Small intestine (tissue), 7 donors: ENCODE results near the gene PDE11A. TPM values are rescaled to one million over a fixed set of nuclear protein-coding genes. Genes with fewer than 3 reads are reported as not detected.

Experiments
- DNase-seq, 2 donors: peaks; one replicate each; pipeline versions ENCODE4 v3.0.0 to v3.0.0-alpha.2; 2013
- FAIRE-seq: peaks from 2 replicates; lab custom pipeline; 2012; peaks lifted over from hg19 to GRCh38; lab: Jason Lieb, UNC
- H3K27ac ChIP-seq, 3 donors: one replicate each; pipeline ENCODE4 v1.5.1; 2013; ENCODE audit warnings: low read length in 2 of 3, mild to moderate bottlenecking in 2 of 3, control low read depth in 1 of 3, inconsistent platforms in 1 of 3, low read depth in 1 of 3, moderate library complexity in 1 of 3
- H3K27me3 ChIP-seq, 3 donors: one replicate each; pipeline ENCODE4 v1.6.1; 2013; ENCODE audit warnings: low read length in 3 of 3, inconsistent platforms in 1 of 3; ENCODE audit not compliant: control insufficient read depth in 3 of 3, insufficient read depth in 3 of 3
- H3K36me3 ChIP-seq, 3 donors: one replicate each; pipeline ENCODE4 v1.6.1; 2013; ENCODE audit warnings: low read length in 3 of 3, inconsistent platforms in 1 of 3, low read depth in 1 of 3, mild to moderate bottlenecking in 1 of 3, moderate library complexity in 1 of 3; ENCODE audit not compliant: control insufficient read depth in 3 of 3, insufficient read depth in 2 of 3
- H3K4me1 ChIP-seq, 3 donors: one replicate each; pipeline ENCODE4 v1.6.1; 2013; ENCODE audit warnings: low read length in 2 of 3, inconsistent platforms in 1 of 3, low read depth in 1 of 3, mild to moderate bottlenecking in 1 of 3, moderate library complexity in 1 of 3; ENCODE audit not compliant: control insufficient read depth in 3 of 3, insufficient read depth in 2 of 3
- H3K4me3 ChIP-seq, 3 donors: one replicate each; pipeline ENCODE4 v1.5.1; 2013; ENCODE audit warnings: low read length in 3 of 3, control low read depth in 1 of 3, inconsistent platforms in 1 of 3, low read depth in 1 of 3, mild to moderate bottlenecking in 1 of 3, moderate library complexity in 1 of 3
- H3K9me3 ChIP-seq, 2 donors: one replicate each; pipeline ENCODE4 v1.6.1; 2013; ENCODE audit warnings: low read depth in 1 of 2, low read length in 1 of 2; ENCODE audit not compliant: control insufficient read depth in 2 of 2, insufficient read depth in 1 of 2
- WGBS, 3 donors: extraction: QIAGEN DNeasy Blood & Tissue Kit; methylation state at CpG; one replicate each; pipeline ENCODE4 v1.1.7; 2013; 5-methylcytosine and 5-hydroxymethylcytosine counted together
- polyA plus RNA-seq, 4 donors: library from polyadenylated mRNA; stranded (reverse) in 3 of 4; unstranded in 1 of 4; fragments of 200-250 nt in 3 of 4; fragments of 120-200 nt in 1 of 4; gene quantifications; one replicate each; pipeline versions ENCODE4 v1.2.1 to v1.2.3, GENCODE V29; 2013
- donor health status: healthy with polysubstance abuse.
- donor health status: control.
- donor health status: control.
- donor health status: Bipolar disorder and iron deficiency.
- donor health status: healthy.

The PDE11A gene
- polyA plus RNA-seq, 4 donors: 0.27 to 3.8 (median 0.84) TPM

DNA sequence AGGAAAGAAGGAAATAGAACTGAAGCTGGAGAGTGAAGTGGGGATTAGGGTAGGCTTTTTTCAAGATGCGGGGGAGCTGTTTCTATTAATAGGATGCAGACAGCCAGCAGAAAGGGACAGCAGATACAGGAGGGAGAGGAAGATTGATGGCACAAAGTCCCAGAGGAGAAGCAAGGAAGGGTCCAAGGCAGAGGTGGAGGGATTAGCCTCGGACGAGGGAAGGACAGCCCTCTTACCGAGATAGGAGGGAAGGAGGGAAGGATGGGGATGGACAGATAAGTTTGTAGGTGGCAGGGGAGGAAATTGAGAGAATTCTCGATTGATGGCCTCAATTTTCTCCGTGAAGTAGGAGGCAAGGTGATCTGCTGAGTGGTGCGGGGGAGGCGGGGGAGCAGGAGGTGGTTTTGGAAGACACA is 362.6 kb downstream of the PDE11A start:
- WGBS, 3 donors: 82 to 94% (median 93%) methylated on average over 8 of the region's 8 CpGs
- Histone ChIP-seq H3K4me1 (no peaks in the 10 kb centered on the region), H3K27me3 (no peaks in the 10 kb centered on the region), H3K4me3 (no peak overlapping the region), H3K9me3 (no peaks in the 10 kb centered on the region), H3K36me3 (no peaks in the 10 kb centered on the region), H3K27ac (no peak overlapping the region)
- DNase-seq (no peak), FAIRE-seq (no peak)

- 55 to 86% (median 66%) methylated on average over 9 of the region's 9 CpGs for WGBS, 3 donors
- Histone ChIP-seq H3K4me3 (no peak overlapping the region), H3K36me3 (no peaks in the 10 kb centered on the region), H3K9me3 (no peaks in the 10 kb centered on the region), H3K27ac (no peak overlapping the region), H3K27me3 (no peaks in the 10 kb centered on the region), H3K4me1 (no peaks in the 10 kb centered on the region)
- DNase-seq: no peak
- FAIRE-seq: no peak
These were observed 363.7 kb downstream of the PDE11A start for GRCh38 chr2:177708660-177709444.

GRCh38 chr2:177708106-177708505 is 364.5 kb downstream of the PDE11A start:
- no peak for DNase-seq
- no peak overlapping the region for H3K4me3 ChIP-seq
- no peaks in the 10 kb centered on the region for H3K9me3 ChIP-seq
- no peaks in the 10 kb centered on the region for H3K27me3 ChIP-seq
- FAIRE-seq: no peak
- no peak overlapping the region for H3K27ac ChIP-seq
- no peaks in the 10 kb centered on the region for H3K4me1 ChIP-seq
- 94 to 95% (median 95%) methylated on average over 2 of the region's 2 CpGs for WGBS, 3 donors
- no peaks in the 10 kb centered on the region for H3K36me3 ChIP-seq

- Histone ChIP-seq H3K36me3 (no peaks in the 10 kb centered on the region), H3K4me3 (no peak overlapping the region), H3K27me3 (no peaks in the 10 kb centered on the region), H3K4me1 (no peaks in the 10 kb centered on the region), H3K27ac (no peak overlapping the region), H3K9me3 (no peaks in the 10 kb centered on the region)
- 87 to 92% (median 91%) methylated on average over 4 of the region's 4 CpGs for WGBS, 3 donors
- FAIRE-seq (no peak), DNase-seq (no peak)
These were observed 366.9 kb downstream of the PDE11A start for GRCh38 chr2:177705511-177706173.

DNA sequence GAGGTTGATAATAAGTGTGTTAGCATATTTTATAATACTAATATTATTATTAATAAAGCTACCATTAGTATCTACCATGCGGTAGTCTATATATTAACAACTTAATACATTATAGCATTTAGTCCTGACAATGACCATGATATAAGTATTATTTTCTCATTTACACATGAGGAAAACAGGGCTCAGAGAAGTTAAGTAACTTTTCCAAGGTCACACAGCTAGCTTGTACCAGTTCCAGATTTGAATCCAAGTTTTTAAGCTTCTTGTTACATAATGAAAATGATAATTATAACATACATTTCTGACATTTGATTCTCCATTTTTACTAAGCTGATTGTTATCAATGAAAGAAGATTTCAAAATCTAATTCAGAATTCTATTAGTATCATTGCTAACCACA is 369.4 kb downstream of the PDE11A start:
- no peaks in the 10 kb centered on the region for H3K4me1 ChIP-seq
- H3K9me3 ChIP-seq: no peaks in the 10 kb centered on the region
- FAIRE-seq: no peak
- no peaks in the 10 kb centered on the region for H3K36me3 ChIP-seq
- no peak for DNase-seq
- WGBS, 3 donors: 96 to 97% (median 97%) methylated on average over 1 of the region's 1 CpG
- H3K27me3 ChIP-seq: no peaks in the 10 kb centered on the region
- H3K27ac ChIP-seq: no peak overlapping the region
- H3K4me3 ChIP-seq: no peak overlapping the region

DNA sequence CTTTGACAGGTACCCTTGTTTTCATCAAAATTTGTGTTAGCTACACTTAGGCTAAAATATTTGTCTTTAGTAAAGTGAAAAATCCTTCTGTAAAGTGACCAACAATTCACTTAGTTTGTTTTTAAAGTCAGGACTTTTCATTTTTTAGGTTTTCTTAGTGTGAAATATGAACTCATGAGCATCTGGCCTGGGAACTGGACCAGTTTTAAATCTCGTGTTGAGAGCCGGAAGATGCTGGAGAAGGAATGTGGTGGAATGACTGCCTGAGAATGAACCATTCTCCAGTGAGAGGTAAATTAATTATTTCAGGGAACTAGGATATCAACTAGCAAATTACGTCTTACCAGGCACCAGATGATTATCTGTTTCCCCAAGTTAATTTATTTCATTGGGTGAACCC is 374.3 kb downstream of the PDE11A start:
- Histone ChIP-seq H3K4me1 (peaks cover 0 to under 1% (median 0%) of the 10 kb centered on the region in 3 donors), H3K36me3 (no peaks in the 10 kb centered on the region), H3K27me3 (no peaks in the 10 kb centered on the region), H3K27ac (no peak overlapping the region), H3K4me3 (no peak overlapping the region), H3K9me3 (no peaks in the 10 kb centered on the region)
- DNase-seq (no peak), FAIRE-seq (no peak)
- 73 to 89% (median 84%) methylated on average over 3 of the region's 3 CpGs for WGBS, 3 donors

GRCh38 chr2:177694348-177694747 is 378.2 kb downstream of the PDE11A start:
- Histone ChIP-seq H3K27me3 (no peaks in the 10 kb centered on the region), H3K9me3 (no peaks in the 10 kb centered on the region), H3K4me3 (no peak overlapping the region), H3K27ac (no peak overlapping the region), H3K36me3 (no peaks in the 10 kb centered on the region), H3K4me1 (peaks cover 0 to 7% (median 0%) of the 10 kb centered on the region in 3 donors)
- DNase-seq (no peak), FAIRE-seq (no peak)

GRCh38 chr2:177693658-177694339 is 378.8 kb downstream of the PDE11A start:
- no peaks in the 10 kb centered on the region for H3K36me3 ChIP-seq
- no peaks in the 10 kb centered on the region for H3K27me3 ChIP-seq
- DNase-seq: no peak
- no peak overlapping the region for H3K4me3 ChIP-seq
- H3K4me1 ChIP-seq: peaks cover 0 to 7% (median 0%) of the 10 kb centered on the region in 3 donors
- 75 to 87% (median 82%) methylated on average over 7 of the region's 7 CpGs for WGBS, 3 donors
- no peaks in the 10 kb centered on the region for H3K9me3 ChIP-seq
- no peak for FAIRE-seq
- H3K27ac ChIP-seq: no peak overlapping the region
